GM12874 (cell line): ENCODE results near the gene CTNND1.

Experiments used
- CTCF ChIP-seq: IDR thresholded peaks from 2 replicates; pipeline ENCODE4 v1.5.1; 2011; ENCODE audit warnings: low read depth, mild to moderate bottlenecking, control low read depth, low read length, moderate library complexity; ENCODE audit not compliant: insufficient read depth

The CTNND1 gene

GRCh38 chr11:57776577-57777210 is 15.1 kb downstream of the CTNND1 start:
- no peak for TF ChIP-seq CTCF

- no peak for TF ChIP-seq CTCF
These were observed 16.3 kb downstream of the CTNND1 start for GRCh38 chr11:57777969-57778317.

GRCh38 chr11:57778318-57779037 is 16.9 kb downstream of the CTNND1 start:
- TF ChIP-seq CTCF: no peak

GRCh38 chr11:57779276-57779675 is 17.7 kb downstream of the CTNND1 start:
- TF ChIP-seq CTCF: no peak

- TF ChIP-seq CTCF: no peak
These were observed 19.9 kb downstream of the CTNND1 start for GRCh38 chr11:57781529-57781943.

- no peak for TF ChIP-seq CTCF
These were observed 23.5 kb downstream of the CTNND1 start for GRCh38 chr11:57785072-57785471.

GRCh38 chr11:57786436-57786835 is 24.8 kb downstream of the CTNND1 start:
- no peak for TF ChIP-seq CTCF
